Measurements from ENCODE around the gene MAPK8. TPM values are rescaled to one million over a fixed set of nuclear protein-coding genes. Genes with fewer than 3 reads are reported as not detected.
A peak's percentile ranks its signal among the peaks of the same experiment; 100 is the strongest.
"Not testable (repeated sequence)": the region's sequence is repeated elsewhere in the genome, so short reads cannot be mapped to it uniquely, and the experiment has no call there.

Gene MAPK8
- 30.3 TPM for total RNA-seq
- long read RNA-seq, partial matches to known transcripts, result 0 of 3 reads
- long read RNA-seq, other reads (novel, unspliced or antisense), result 3 of 3 reads

DNA sequence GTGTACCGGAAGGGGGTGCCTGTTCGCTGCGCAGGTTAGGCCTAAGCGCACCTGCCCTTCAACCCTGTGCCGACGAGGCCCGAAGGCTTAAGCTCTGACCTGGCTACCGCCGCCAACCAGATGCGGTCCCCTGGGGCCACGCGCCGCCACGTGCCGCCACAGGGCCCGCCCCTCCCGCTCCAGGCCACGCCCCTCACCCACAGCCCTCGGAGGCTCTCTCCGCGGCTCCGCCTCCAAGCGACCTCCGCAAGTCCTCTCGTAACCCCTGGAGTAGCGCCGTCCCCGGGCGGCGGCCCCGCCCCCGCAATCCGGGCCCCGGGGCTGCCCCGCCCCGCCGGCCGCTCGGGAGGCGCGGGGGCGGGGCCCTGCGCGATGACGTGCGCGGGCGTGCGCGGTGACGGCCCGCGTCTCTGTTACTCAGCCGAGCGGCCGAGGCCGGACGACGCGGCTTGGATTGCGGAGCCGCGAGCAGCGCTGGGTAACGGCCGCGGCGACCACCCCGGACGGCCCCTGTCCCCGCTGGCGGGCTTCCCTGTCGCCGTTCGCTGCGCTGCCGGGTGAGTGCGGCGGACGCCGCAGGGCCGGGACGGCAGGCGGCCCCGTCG, at the start of gene MAPK8:
TSS of gene MAPK8 (plus strand) at position 413 of the 605 bp plus-strand sequence. CDS start 94,984 bp downstream, outside the sequence.
- peak; percentile 98 for DNase-seq (ENCODE audit: low spot score)

DNA sequence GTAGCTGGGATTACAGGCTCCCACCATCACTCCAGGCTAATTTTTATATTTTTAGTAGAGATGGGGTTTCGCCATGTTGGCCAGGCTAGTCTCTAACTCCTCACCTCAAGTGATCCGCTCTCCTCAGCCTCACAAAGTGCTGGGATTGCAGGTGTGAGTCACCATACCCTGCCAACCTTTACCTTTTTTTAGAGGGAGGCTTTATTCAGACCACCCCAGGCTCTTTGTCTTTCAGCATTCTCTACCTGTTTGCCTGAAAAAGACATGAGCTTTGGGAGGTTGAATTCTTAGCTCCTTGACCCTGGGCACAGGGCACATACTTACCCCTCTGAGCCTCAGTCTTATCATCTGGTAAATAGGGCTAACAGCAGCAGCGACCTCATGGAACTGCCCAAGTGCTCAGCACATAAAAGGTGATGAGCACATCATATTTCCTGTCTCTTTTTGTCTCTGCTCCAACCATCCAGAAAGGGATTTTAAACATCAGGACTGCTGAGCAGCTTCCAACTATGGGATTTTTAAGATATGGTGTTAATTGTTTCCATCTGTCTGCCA, 49.0 kb upstream of the MAPK8 start:
- DNase-seq (ENCODE audit: low spot score), result no peak

- no peak for DNase-seq (ENCODE audit: low spot score)
Observed at GRCh38 chr10:48258105-48258504, 48.4 kb upstream of the MAPK8 start.

DNA sequence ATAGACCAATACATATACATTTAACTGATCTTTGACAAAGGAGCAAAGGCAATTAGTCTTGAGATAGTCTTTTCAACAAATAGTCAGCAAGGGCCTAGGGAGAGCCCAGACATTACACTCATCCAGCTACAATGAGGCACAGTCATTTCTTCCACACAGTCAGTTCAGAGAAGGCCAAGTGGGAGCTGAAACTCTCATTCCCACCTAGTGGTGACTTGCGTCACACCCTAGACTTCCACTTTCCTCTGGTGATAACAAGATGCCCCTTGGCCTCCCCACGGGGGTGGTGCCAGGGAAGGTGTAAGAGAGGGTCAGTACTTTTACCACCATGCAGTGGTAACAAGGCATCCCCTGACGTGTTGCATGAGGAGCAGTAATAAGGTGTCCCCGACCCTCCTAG, 39.9 kb upstream of the MAPK8 start:
- no peak for DNase-seq (ENCODE audit: low spot score)

- no peak for DNase-seq (ENCODE audit: low spot score)
Observed at GRCh38 chr10:48271047-48271730, 35.3 kb upstream of the MAPK8 start.

GRCh38 chr10:48272682-48273081, 33.8 kb upstream of the MAPK8 start:
- no peak for DNase-seq (ENCODE audit: low spot score)

GRCh38 chr10:48273741-48274140, 32.7 kb upstream of the MAPK8 start:
- DNase-seq (ENCODE audit: low spot score), result no peak

GRCh38 chr10:48274636-48275035, 31.8 kb upstream of the MAPK8 start, which contains the start of gene FRMPD2:
TSS of gene FRMPD2 (minus strand) at chr10:48274696. CDS start at chr10:48274567, 129 bp downstream.
- DNase-seq (ENCODE audit: low spot score), result no peak

GRCh38 chr10:48277093-48277492, 29.4 kb upstream of the MAPK8 start:
- no peak for DNase-seq (ENCODE audit: low spot score)

DNA sequence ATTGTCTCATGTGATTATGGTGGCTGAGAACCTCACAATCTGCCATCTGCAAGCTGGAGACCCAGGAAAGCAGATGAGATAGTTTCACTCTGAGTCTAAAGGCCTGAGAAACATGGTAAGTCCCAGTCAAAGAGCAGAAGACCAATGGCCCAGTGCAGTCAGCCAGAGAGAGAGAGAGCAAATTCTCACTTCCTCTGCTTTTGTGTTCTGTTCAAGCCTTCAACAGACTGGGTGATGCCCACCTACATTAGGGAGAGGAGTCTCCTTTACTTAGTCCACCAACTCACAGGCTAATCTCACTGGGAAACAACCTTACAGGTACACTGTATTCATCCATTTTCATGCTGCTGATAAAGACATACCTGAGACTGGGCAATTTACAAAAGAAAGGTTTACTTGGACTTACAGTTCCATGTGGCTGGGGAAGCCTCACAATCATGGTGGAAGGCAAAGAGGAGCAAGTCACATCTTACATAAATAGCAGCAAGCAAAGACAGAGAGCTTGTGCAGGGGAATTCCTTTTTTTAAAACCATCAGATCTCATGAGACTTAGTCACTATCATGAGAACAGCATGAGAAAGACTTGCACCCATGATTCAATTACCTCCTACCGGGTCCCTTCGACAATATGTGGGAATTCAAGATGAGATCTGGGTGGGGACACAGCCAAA, 27.3 kb upstream of the MAPK8 start:
- no peak for DNase-seq (ENCODE audit: low spot score)

DNA sequence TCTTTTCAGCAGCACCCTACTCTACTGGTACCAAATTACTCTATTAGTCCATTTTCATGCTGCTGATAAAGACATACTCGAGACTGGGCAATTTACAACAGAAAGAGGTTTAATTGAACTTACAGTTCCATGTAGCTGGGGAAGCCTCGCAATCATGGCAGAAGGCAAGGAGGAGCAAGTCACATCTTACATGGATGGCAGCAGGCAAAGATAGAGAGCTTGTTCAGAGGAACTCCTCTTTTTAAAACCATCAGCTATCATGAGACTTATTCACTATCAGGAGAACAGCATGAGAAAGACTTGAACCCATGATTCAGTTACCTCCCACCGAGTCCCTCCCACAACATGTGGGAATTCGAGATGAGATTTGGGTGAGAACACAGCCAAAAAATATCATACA, 24.8 kb upstream of the MAPK8 start:
- DNase-seq (ENCODE audit: low spot score), result not testable (repeated sequence)

- no peak for DNase-seq (ENCODE audit: low spot score)
Observed at GRCh38 chr10:48282829-48283228, 23.6 kb upstream of the MAPK8 start.

DNA sequence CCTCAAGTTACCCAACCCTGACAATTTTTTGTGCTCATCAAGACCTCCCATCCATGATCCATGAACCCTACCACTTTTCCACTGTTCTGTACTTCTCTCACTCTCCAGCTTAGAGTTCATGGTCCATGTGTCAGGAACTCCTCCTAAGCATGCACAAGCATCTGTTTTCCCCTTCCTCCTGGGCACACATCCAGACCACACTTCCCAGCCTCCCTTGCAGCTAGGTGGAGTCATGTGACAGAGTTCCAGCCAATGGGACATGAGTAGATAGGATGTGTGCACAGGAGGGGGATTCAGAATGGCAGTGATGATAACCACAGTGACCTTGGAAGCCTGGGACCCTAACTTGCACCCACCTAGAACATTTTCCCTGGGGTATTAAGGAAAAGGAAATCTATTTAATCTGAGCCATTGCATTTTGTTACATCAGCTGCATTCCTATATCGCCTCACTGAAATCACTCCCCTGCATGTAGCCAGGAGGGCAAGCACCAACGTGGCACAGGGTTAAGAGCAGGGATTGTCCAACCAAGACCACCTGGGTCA, 22.4 kb upstream of the MAPK8 start:
- DNase-seq (ENCODE audit: low spot score), result no peak

DNA sequence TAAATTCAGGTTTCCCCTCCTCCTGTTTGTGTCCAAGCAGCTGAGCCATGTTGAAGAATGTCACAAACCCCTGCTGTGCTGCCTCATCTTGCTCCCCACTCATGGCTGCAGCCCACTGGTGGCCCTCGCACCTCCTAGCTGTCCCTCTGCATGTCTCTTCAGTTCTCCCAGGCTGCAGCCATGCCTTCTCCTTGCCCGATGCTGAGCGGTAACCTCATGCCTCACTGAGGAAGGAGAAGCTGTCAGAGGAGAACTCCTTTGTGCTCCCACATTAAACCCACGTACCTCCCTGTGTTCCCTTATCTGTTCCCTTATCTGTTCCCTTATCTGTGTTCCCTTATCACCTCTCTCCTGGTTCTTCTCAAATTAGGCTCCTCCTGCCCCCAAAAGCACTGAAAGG, 21.7 kb upstream of the MAPK8 start:
- no peak for DNase-seq (ENCODE audit: low spot score)

DNA sequence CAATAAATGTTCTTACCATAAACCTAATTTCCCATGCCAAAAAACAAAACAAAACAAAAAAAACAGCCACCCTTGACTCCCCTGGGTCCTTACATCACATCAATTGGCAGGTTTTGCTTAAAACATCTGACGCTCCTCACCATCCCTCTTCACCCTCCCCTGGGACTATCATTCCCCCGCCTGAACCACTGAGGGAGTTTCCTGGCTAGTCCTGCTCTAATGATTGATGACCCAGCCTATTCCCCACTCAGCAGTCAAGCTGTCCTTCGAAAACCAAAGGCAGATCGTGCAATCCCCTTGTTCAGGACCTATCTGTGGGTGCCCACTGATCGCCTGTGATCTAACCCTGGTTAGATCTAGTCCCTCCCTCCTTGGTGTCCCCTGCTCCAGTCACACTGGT, 20.8 kb upstream of the MAPK8 start:
- no peak for DNase-seq (ENCODE audit: low spot score)

DNA sequence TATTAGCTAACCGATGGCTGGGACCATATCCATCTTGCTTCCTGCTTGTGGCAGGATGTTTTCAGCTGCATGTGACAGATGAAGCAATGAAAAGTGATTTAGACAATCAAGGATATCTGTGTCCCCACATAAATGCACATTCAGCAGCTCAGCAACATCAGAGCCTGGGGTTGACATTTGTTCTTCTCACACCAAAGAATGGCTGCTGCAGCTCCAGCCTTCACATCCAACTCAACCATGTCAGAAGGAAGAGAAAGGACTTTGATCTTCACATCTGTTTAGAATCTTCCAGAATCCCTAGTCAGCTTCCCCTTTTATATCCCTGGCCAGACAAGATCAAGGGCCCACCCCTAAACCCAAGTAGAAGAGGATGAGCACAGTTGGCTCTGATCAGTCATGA, 20.1 kb upstream of the MAPK8 start:
- no peak for DNase-seq (ENCODE audit: low spot score)

- no peak for DNase-seq (ENCODE audit: low spot score)
Observed at GRCh38 chr10:48287417-48288391, 18.8 kb upstream of the MAPK8 start.

GRCh38 chr10:48288661-48289060, 17.8 kb upstream of the MAPK8 start:
- DNase-seq (ENCODE audit: low spot score), result no peak

GRCh38 chr10:48289501-48290238, 16.8 kb upstream of the MAPK8 start:
- DNase-seq (ENCODE audit: low spot score), result no peak

DNA sequence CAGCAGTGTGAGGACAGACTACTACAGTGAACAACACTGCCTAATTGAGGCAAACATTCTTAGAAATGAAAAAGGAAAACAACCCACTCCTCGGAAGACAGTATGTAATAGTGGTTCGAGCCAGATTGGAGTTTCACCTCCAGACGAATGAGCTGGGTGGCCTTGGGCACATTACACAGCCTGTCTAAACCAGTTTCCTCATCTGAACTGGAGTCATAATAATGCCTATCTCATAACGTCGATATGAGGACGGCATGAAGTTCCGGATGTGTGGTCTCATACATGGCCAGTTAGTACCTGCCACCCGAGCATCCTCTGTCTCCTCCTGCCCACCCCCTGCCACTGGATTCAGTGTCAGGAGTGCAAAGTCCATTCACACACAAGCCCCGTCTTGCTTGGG, 16.2 kb upstream of the MAPK8 start:
- no peak for DNase-seq (ENCODE audit: low spot score)
